Right forelimb (tissue), 1 donor: ENCODE data around the gene DCDC1.
A peak's percentile ranks its signal among the peaks of the same experiment; 100 is the strongest.

Source experiments
- DNase-seq: peaks from one replicate; pipeline ENCODE4 v3.0.0-alpha.2; 2018

DCDC1 gene

DNA sequence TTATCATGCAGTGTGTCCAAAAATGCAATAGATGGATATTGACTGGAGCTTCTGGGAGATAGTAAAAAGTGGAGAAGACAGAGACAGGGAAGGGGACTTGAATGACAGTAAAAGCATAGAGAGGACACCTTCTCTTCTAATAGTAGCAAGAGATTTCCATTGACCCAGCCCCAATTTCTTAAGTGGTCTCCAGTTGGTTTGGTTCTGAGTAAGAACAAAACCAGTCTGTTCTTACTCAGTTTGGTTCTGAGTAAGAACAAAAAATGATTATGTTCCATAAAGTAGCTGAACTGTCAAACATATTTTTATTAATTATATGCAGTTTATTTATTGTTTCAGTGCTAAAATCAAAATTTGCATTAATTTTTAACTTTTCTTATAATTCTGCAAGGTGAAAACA is 466.6 kb downstream of the DCDC1 start:
- no peak for DNase-seq

DNA sequence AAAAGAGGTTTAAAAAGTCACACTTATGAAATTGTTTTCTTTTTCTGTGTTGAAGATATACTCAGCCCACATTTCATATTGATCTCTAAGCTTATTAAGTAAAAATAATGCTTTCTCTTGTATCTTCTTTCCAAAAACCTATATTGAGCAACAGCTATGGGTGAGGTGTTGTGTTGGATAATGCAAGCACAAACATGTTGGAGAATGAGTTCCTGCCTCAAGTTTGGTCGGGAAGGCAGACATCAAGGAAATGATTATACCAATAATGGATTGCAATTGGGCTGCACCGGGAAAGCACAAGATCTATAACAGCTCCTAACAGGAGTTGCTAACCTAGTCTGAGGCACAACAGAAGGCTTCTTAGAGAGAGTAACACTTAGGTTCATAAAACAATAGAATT is 474.5 kb downstream of the DCDC1 start:
- DNase-seq = no peak

DNA sequence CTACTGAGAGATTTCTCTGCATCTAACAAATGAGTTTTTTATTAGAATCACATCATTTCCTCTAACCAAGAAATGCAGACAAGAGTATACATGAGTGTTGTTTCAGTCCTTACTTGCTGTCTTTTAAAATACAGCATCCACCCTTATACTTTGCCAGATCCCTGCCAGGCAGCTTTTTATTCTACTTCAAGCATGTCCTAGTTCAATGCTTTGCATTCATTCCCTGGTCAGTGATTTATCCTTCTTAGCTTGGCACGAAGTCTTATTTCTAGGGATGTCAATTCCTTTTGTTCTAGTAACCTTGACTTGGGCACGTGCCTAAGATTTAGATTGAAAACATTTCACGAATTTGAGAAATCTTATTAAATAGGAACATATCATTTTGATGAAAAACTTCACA is 476.2 kb downstream of the DCDC1 start:
- no peak for DNase-seq

DNA sequence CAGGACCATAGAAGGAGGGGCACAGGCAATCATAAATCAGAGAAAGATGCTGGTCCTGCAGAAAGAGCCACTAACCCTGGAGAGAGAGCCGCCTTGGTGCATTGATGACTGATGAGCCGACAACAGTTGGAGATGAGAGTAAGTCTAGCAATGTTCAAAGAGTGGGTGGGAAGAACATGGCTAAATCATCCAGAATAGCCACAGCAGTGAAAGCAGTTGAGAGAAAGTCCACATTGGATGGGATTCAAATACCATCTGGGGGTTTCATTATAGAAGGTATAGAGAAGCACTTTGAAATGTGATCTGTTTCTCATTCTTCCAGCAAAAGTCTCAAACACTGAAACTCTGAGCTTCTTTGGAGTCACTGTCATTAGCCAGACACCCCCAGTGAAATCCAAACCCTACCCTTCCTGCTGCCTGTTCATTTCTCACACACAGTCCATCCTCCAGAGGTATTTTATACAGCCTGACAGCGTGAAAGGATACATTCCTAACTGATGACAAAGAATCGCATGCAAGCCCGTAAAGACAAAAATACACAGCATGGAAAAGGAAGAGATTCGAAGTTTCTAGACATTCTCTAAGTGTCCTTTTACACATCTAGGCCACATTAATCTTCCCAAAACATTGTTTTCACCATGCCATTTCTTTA is 480.3 kb downstream of the DCDC1 start:
- no peak for DNase-seq

- DNase-seq = no peak
These were observed 490.1 kb downstream of the DCDC1 start for GRCh38 chr11:30879322-30880005.

DNA sequence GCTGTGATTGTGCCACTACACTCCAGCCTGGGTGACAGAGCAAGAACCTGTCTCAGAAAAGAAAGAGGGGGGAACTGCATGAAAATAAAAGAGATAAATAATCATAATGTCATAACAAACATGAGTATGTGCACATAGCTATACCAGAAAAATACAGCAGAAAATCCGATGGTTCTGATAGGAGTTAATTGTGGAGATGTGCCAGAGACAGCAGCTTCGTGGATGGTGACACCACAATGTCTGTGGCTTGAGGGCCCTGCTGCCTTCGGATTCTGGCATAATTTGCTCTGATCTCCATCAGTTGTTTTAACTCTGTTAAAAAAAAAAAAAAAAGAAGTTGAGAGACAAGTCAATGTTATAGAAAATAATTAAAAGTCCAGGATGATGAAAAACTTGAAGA is 491.1 kb downstream of the DCDC1 start:
- no peak for DNase-seq

GRCh38 chr11:30876663-30877396 is 492.7 kb downstream of the DCDC1 start:
- no peak for DNase-seq

DNA sequence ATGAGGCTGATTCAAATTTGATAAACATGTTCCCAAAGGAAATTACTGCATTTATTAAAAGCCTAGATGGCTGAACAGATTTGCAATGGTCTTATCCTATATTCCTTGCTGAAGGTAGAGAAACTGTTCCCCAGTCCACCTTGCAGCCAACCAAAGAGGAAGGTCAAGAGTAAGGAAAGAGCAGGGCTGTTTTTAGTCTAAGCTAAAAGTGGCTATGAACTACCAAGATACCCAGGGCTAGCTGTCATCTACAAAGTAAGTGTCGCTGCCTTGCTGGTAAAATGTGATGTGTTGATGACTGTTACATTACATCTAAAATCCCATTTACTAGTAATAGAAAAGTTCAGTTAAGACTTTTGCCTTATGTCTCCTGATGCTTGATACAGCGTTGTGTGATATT is 493.3 kb downstream of the DCDC1 start:
- no peak for DNase-seq

DNA sequence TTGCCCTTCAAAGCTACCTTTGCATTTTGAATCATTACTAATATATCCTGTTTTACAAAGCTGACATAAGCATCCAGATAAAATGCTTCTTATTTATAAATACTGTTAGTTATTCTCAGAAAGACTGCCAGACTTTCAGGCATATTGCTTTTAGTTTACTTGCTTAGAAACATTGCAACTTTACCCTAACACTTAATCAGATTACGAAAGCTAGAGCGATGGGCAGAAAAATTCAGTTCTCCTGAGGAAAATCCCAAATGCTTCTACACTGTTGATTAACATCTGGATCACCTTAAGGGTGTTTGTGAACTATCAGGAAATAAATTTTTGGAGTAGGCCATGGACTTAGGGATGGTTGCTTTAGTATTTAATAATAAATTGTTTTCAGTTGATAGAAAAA is 493.7 kb downstream of the DCDC1 start:
- no peak for DNase-seq

DNA sequence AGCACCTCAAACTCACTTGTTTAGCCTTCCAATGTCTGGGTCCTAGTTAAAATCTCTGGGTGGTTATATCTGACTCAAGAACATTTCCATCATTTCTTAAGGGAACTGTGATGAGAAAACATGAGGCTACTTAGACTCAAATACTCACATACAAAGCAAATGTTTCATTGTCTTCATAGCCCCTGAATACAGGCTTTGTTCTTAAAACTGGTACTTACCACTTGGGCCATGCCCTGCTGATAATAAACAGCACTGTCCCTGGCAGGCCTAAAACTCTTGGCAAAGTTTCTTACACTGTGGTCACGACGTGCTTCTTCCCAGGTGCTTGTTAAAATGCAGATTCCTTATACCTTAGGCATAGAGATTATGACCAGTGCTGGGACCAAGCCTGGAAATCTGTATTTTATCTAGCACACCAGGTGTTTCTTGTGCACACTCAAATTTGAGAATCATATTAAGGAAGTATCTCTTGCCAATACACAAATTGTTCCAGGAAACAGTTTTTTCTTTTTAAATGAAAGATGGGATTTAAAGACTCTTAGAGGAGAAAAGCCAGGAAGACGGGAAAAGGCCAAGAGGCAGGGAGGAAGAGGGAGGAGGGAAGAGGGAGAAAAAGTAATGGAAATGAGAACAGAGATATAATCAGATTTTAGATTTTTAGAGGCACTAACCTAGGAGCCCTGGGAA is 495.5 kb downstream of the DCDC1 start:
- no peak for DNase-seq

- no peak for DNase-seq
These were observed 500.9 kb downstream of the DCDC1 start for GRCh38 chr11:30868626-30869081.

DNA sequence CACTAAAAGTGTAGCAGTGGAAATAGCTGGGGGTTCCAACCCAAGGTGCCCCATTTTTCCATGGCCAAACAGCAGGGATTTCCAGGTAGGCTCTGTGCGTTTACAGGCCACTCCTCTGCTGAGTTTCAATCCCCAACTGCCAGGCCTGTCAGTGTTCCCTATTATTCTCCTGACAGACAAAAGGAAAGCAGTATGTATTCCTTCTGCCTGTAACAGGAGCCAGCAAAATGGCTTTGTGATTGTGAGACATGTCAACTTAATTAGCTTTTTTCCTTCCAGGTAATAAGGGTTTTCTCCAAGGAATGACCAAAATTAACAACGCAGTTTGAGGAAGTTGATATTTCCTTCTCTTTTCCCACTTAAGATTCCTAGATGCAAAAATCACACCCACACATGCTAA is 506.3 kb downstream of the DCDC1 start:
- DNase-seq = no peak

DNA sequence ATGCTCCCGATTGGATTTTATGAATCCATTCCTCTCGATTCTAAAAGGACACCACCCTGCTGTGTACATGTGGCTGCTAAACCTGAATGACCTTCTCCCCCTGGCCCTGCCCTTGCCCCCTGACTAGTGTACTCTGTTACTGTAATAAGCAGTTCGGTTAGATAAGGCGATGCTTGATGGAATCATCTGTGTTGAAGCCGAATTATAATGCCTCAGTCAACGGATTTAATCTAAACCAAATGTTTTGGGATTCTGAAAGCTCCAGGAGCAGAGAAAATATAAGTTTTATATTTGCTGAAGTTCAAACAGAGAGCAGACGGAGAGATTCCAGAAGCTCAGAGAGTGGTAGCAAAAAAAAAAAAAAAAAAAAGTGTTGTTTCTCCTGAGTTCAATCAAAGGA is 508.0 kb downstream of the DCDC1 start:
- DNase-seq = no peak

DNA sequence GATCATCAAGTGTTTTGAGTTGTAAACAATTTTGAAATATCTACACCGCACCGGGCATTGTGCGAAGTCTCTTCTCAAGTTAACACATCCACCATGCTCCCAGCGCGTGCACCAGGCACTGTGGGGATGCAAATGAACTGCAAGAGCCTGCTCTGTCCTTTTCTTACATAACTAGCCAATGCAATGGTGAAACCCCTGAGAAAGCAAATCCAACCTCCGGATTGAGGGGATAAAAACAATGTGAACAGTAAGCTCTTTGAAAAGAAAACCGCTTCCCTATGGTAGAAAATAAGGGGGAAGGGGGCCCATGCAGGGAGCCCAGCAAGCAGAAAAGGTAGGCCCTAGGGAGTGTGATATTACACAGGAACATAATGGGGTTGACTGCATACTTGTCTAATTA is 508.5 kb downstream of the DCDC1 start:
- no peak for DNase-seq

- DNase-seq = no peak
These were observed 509.4 kb downstream of the DCDC1 start for GRCh38 chr11:30860146-30860545.

DNA sequence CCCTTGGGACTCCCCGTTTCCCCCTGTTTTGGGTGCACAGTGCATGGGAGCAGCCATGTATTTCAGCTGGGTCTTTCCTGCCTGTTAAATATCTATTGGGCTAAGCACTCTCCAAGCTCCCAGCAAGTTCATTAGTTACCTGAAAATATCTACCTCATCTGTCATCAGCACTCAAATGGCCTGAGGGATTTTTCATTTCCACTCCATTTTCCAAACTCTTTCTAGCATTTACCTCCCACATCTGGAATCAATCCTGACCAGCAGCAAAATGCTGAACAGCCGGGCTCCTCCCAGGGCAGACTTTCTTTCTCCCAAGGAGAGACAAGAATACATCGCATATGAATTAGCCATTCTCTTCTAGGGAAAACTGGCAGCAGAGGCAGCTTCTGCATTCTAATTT is 509.9 kb downstream of the DCDC1 start:
- DNase-seq = peak; percentile 63

DNA sequence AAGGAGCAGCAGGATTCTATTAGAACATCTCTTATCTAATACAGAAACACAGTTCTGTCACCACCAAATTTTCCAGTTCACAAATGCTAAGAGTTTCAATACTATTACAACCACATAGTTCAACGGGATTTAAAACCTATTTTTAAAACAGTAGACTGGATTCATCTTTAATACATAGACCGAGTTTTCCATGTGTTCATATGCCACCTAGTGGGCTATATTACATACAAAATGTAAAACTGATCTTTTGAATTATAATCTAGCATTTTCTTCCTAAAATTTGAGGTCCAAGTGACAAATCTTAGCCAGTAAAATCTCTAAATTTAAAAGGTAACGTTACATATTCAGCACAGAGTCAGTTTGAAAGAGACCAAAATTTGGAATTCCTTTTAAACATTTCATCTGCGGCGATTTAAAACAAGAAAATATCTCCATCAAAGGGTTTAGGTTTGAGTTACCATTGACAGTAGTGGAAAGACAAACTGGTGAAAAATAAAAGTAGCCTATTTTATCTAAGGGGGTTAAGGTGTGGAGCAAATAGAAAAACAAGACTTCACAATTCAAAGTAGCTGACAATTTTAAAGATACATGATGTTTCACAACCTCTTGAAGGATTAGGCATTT is 514.0 kb downstream of the DCDC1 start:
- no peak for DNase-seq

DNA sequence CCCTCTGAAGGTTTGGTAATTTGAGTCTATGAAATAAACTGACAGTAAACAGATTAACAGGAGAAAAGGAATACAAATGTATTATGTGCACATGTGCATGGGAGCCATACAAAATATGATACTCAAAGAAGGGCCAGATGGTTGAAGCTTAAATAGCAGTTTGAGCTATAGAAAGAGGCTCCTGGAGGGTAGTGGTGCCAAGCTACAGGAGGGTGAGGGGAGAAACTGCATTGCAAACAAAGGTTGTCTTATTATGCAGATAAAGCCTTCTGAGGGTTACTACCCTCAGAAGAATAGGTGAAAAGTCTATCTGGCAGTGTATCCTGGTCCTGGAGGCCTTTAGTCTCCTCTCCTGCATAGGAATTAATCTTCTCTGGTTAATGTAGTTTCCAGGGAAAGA is 516.1 kb downstream of the DCDC1 start:
- DNase-seq = no peak

GRCh38 chr11:30852645-30853044 is 516.9 kb downstream of the DCDC1 start:
- DNase-seq = no peak

DNA sequence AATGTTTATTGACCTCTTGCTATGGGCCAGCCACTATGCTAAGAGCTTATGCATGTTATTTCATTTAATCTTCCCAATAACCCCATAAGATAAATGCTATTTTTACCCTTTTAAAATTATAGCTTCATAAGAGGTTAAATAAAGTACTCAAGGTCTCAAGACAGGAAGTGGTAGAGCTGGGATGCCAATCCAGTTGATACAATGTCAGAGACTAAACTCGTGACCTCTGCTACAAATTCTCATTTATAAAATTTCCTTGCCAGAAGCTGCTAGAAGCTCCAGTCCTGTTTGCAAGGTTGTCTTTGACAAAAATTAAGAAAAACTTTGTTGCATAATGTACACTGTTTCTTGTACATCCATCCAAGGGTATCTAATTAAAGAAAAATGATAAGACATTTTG is 517.4 kb downstream of the DCDC1 start:
- no peak for DNase-seq

- DNase-seq = no peak
These were observed 532.3 kb downstream of the DCDC1 start for GRCh38 chr11:30837252-30837651.

GRCh38 chr11:30832831-30833230 is 536.7 kb downstream of the DCDC1 start:
- no peak for DNase-seq

GRCh38 chr11:30830681-30831080 is 538.9 kb downstream of the DCDC1 start:
- no peak for DNase-seq
